Coronary artery (tissue), 2 donors: Measurements from ENCODE around the gene PIK3C2G.
"Not testable (repeated sequence)": the region's sequence is repeated elsewhere in the genome, so short reads cannot be mapped to it uniquely, and the experiment has no call there.

Source experiments
- DNase-seq: peaks from one replicate; pipeline ENCODE4 v3.0.0-alpha.2; 2017; ENCODE audit warnings: low spot score
- H3K27ac ChIP-seq, 2 donors: fragments of 200-600 bp; sonication (generic); one replicate each; pipeline ENCODE4 v1.5.1; 2016 to 2019
- H3K4me3 ChIP-seq: fragments of 200-600 bp; sonication (generic); 2 replicates; pipeline ENCODE4 v1.5.1; 2016; ENCODE audit warnings: mild to moderate bottlenecking, moderate library complexity
- TF ChIP-seq, protein P1 (sequence below): fragments of 200-600 bp; sonication (generic); IDR thresholded peaks from one replicate; pipeline ENCODE4 v1.5.1; 2019; ENCODE audit warnings: antibody characterized with exemption

Gene PIK3C2G

DNA sequence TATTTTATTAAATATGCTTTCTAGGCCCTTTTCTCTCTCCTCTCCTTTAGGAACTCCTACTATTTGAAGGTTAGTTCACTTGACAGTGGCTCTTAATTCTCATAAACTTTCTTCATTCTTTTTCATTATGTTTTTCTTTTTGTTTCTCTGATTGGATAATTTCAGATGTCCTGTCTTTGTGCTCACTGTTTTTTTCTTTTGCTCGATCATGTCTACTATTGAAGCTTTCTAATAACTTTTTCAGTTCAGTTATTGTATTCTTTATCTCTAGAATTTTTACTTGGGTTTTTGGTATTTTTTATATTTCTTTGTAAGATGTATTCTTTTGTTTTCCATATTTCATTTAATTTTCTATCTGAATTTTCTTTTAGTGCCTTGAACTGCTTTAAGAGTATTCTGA, 261.5 kb downstream of the PIK3C2G start:
- Histone ChIP-seq H3K4me3 (no peak overlapping the region), H3K27ac (no peak overlapping the region)
- TF ChIP-seq, protein P1, sequence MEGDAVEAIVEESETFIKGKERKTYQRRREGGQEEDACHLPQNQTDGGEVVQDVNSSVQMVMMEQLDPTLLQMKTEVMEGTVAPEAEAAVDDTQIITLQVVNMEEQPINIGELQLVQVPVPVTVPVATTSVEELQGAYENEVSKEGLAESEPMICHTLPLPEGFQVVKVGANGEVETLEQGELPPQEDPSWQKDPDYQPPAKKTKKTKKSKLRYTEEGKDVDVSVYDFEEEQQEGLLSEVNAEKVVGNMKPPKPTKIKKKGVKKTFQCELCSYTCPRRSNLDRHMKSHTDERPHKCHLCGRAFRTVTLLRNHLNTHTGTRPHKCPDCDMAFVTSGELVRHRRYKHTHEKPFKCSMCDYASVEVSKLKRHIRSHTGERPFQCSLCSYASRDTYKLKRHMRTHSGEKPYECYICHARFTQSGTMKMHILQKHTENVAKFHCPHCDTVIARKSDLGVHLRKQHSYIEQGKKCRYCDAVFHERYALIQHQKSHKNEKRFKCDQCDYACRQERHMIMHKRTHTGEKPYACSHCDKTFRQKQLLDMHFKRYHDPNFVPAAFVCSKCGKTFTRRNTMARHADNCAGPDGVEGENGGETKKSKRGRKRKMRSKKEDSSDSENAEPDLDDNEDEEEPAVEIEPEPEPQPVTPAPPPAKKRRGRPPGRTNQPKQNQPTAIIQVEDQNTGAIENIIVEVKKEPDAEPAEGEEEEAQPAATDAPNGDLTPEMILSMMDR = no peak
- DNase-seq = no peak

- not testable (repeated sequence) for H3K4me3 ChIP-seq, DNase-seq, H3K27ac ChIP-seq
Measured at GRCh38 chr12:18542497-18542896, 281.2 kb downstream of the PIK3C2G start.

- H3K27ac ChIP-seq = no peak overlapping the region
- no peak overlapping the region for H3K4me3 ChIP-seq
- no peak for DNase-seq
- TF ChIP-seq, protein P1 = no peak
Measured at GRCh38 chr12:18546399-18546798, 285.1 kb downstream of the PIK3C2G start.

DNA sequence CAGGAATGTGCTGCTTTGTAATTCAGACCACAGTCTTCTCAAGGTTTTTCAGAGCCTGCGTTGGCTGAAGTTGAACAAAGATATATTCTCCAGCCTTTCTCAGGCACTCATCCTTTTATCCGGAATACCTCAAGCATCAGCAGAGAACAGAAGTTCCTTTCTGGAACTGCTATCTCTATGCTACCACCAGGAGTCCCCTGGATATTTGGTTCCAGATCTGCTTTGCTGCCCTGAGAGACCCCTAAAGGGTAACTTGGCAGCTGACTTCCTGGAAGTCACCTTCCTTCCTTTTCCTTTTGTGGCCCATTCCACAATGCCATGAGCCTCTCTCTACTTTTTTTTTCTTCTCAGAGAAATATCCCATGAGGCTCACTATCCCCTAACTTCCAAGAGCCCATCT, 288.3 kb downstream of the PIK3C2G start:
- no peak overlapping the region for H3K27ac ChIP-seq
- DNase-seq = no peak
- TF ChIP-seq, protein P1 = no peak
- H3K4me3 ChIP-seq = no peak overlapping the region

DNA sequence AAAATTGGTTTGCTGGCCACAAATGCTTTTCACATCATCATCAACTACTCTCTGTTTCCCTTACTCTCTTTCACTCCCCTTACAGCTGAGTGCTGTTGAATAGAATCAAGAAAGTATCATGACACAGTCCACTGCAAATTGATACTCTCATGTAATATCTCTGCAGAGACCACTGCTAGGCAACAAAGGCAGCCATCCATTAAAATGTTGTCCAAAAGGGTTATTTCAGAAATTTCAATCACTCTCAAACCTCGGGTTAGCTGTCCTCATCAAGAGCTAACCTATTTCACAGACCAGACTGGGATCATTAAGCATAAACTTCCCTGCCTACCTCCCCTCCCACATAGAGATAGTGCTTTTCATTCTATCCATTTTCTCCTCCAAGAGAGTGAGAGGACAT, 289.8 kb downstream of the PIK3C2G start:
- H3K27ac ChIP-seq = no peak overlapping the region
- TF ChIP-seq, protein P1 = no peak
- no peak for DNase-seq
- H3K4me3 ChIP-seq = no peak overlapping the region

GRCh38 chr12:18551701-18552100, 290.4 kb downstream of the PIK3C2G start:
- TF ChIP-seq, protein P1 = no peak
- Histone ChIP-seq H3K27ac (no peak overlapping the region), H3K4me3 (no peak overlapping the region)

DNA sequence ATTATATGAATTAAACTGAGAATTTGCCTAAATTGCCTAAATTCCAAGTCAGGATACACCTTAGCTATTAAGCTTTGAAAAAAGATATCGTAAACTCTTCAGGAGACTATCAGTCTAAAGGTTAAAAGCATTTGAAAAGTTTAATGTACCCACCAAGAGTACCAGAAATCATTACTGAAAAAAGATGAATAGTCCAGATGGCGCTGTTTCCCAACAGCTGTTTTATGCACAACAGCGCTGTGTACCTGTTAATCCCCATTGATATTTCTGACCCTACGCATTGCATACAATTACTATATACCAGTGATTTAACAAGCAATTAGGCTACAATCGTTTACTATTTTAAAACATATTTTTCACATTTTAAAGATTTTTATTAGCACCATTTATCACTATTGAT, 291.5 kb downstream of the PIK3C2G start:
- no peak for DNase-seq
- no peak overlapping the region for H3K27ac ChIP-seq
- no peak overlapping the region for H3K4me3 ChIP-seq
- TF ChIP-seq, protein P1 = no peak

More at GRCh38 chr12:18551701-18552100, 290.4 kb downstream of the PIK3C2G start:
- DNase-seq = no peak

- no peak for DNase-seq
- TF ChIP-seq, protein P1 = no peak
- Histone ChIP-seq H3K4me3 (no peak overlapping the region), H3K27ac (no peak overlapping the region)
Measured at GRCh38 chr12:18556161-18556560, 294.8 kb downstream of the PIK3C2G start.
